B cell (primary cell): ENCODE measurements around the gene CCDC24. TPM values are rescaled to one million over a fixed set of nuclear protein-coding genes. Genes with fewer than 3 reads are reported as not detected.

ENCODE experiments used
- ATAC-seq: fragments of 200-7000 bp; cut with Tn5 transposase; one replicate; pipeline ENCODE4 v1.10.0; 2021; ENCODE audit warnings: low read depth, mild to moderate bottlenecking, moderate number of reproducible peaks, moderate library complexity
- CTCF ChIA-PET: fragments of 350-600 bp; sonication (Branson Sonifier 250); formaldehyde crosslinking; loops from one replicate; lab custom pipeline; 2021; ENCODE audit warnings: antibody characterized with exemption, inconsistent platforms; lab: Charles Lee
- POLR2A ChIA-PET: fragments of 350-600 bp; sonication (Branson Sonifier 250); formaldehyde crosslinking; loops from one replicate; lab custom pipeline; 2021; ENCODE audit warnings: antibody characterized with exemption; lab: Charles Lee
- DNase-seq: peaks from one replicate; pipeline ENCODE4 v3.0.0; 2013
- H2AFZ ChIP-seq: 2 replicates; pipeline ENCODE4 v1.6.1; 2012; ENCODE audit warnings: mild to moderate bottlenecking, low read depth, low read length; ENCODE audit not compliant: insufficient read depth, poor library complexity, severe bottlenecking
- H3K27ac ChIP-seq, 2 donors: 1 replicate in 1 of 2; 2 replicates in 1 of 2; pipeline ENCODE4 v1.5.1; 2012 to 2013; ENCODE audit warnings: low read length in 2 of 2, mild to moderate bottlenecking in 2 of 2, moderate library complexity in 1 of 2
- H3K27me3 ChIP-seq, 4 experiments: fragments of 200-600 bp in 1 of 4; sonication (generic) in 1 of 4; replicated peaks in 1 of 4; 1 replicate in 2 of 4; 2 replicates in 2 of 4; pipeline versions ENCODE4 v1.6.1 to v1.7.0; 2013 to 2016; ENCODE audit warnings: low read length in 3 of 4, mild to moderate bottlenecking in 2 of 4, mixed read lengths in 1 of 4, moderate library complexity in 1 of 4; ENCODE audit not compliant: insufficient read depth in 4 of 4, control insufficient read depth in 3 of 4; ENCODE audit errors: control extremely low read depth in 1 of 4
- H3K36me3 ChIP-seq, 2 experiments: replicated peaks in 1 of 2; 1 replicate in 1 of 2; 2 replicates in 1 of 2; pipeline versions ENCODE4 v1.6.1 to v1.7.1; 2013; ENCODE audit warnings: low read length in 1 of 2; ENCODE audit not compliant: insufficient read depth in 2 of 2, control insufficient read depth in 1 of 2; ENCODE audit errors: control extremely low read depth in 1 of 2, extremely low read depth in 1 of 2
- H3K4me1 ChIP-seq, 2 donors: fragments of 200-600 bp in 1 of 2; sonication (generic) in 1 of 2; 1 replicate in 1 of 2; 2 replicates in 1 of 2; pipeline versions ENCODE4 v1.5.1 to v1.6.1; 2013 to 2017; ENCODE audit warnings: low read length in 2 of 2; ENCODE audit not compliant: control insufficient read depth in 2 of 2, insufficient read depth in 2 of 2
- H3K4me2 ChIP-seq: replicated peaks from 2 replicates; pipeline ENCODE3; 2012; ENCODE audit warnings: mild to moderate bottlenecking, low read depth, low read length; ENCODE audit not compliant: poor library complexity, severe bottlenecking
- H3K4me3 ChIP-seq, 5 experiments: fragments of 200-600 bp in 1 of 5; sonication (generic) in 1 of 5; 1 replicate in 3 of 5; 2 replicates in 2 of 5; pipeline versions ENCODE4 v1.5.1 to v1.7.0; 2011 to 2016; ENCODE audit warnings: low read length in 4 of 5, mild to moderate bottlenecking in 4 of 5, low read depth in 2 of 5, control low read depth in 1 of 5, moderate library complexity in 1 of 5; ENCODE audit not compliant: insufficient read depth in 1 of 5; ENCODE audit errors: control extremely low read depth in 1 of 5, extremely low read depth in 1 of 5
- H3K79me2 ChIP-seq: fragments of 200-600 bp; sonication (generic); one replicate; pipeline ENCODE4 v1.6.0; 2016; ENCODE audit warnings: low read length; ENCODE audit not compliant: control insufficient read depth, insufficient read depth
- H3K9ac ChIP-seq: fragments of 200-600 bp; sonication (generic); 2 replicates; pipeline ENCODE4 v1.6.1; 2017; ENCODE audit warnings: mild to moderate bottlenecking, low read length, moderate library complexity
- H3K9me3 ChIP-seq, 3 donors: one replicate each; pipeline versions ENCODE4 v1.6.1 to v1.7.1; 2013; ENCODE audit warnings: low read length in 2 of 3; ENCODE audit not compliant: control insufficient read depth in 2 of 3, insufficient read depth in 1 of 3; ENCODE audit errors: control extremely low read depth in 1 of 3
- H4K20me1 ChIP-seq: 2 replicates; pipeline ENCODE4 v1.6.0; 2012; ENCODE audit warnings: mild to moderate bottlenecking, low read length; ENCODE audit not compliant: insufficient read depth, control insufficient read depth, poor library complexity, severe bottlenecking
- H3K27ac Mint-ChIP-seq: one replicate; pipeline ENCODE4 v1.8.0; 2021; ENCODE audit warnings: mixed read lengths
- H3K27me3 Mint-ChIP-seq: one replicate; pipeline ENCODE4 v1.8.0; 2021; ENCODE audit warnings: mixed read lengths
- H3K4me1 Mint-ChIP-seq: one replicate; pipeline ENCODE4 v1.8.0; 2021; ENCODE audit warnings: mixed read lengths
- H3K4me3 Mint-ChIP-seq: one replicate; pipeline ENCODE4 v1.8.0; 2021; ENCODE audit warnings: mixed read lengths
- H3K9me3 Mint-ChIP-seq: one replicate; pipeline ENCODE4 v1.8.0; 2022; ENCODE audit warnings: mixed read lengths; ENCODE audit not compliant: insufficient read depth
- EZH2 ChIP-seq: IDR thresholded peaks from 2 replicates; pipeline ENCODE4 v1.6.1; 2012; ENCODE audit warnings: borderline replicate concordance, low read depth, mild to moderate bottlenecking, moderate library complexity, low read length; ENCODE audit not compliant: insufficient read depth, poor library complexity, severe bottlenecking
- WGBS: methylation state at CpG from one replicate; pipeline ENCODE4 v1.1.5; 2013; ENCODE audit warnings: missing lambda C conversion rate; ENCODE audit not compliant: insufficient coverage; 5-methylcytosine and 5-hydroxymethylcytosine counted together
- intact Hi-C: fragments of 100-400 bp; cut with micrococcal nuclease; formaldehyde crosslinking; loops from one replicate; pipeline ENCODE4 v1.10.0; 2022
- polyA plus RNA-seq: library from polyadenylated mRNA; depleted of rRNA; stranded (reverse); fragments of >200 nt; gene quantifications from 2 replicates; pipeline ENCODE4 v1.2.3, GENCODE V29; 2012
- total RNA-seq, 2 donors: library from RNA; stranded (reverse); fragments of 120-200 nt in 1 of 2; gene quantifications; 1 replicate in 1 of 2; 2 replicates in 1 of 2; pipeline versions ENCODE4 v1.2.3 to v1.2.4, GENCODE V29; 2013 to 2022
- TF ChIP-seq, protein P1 (sequence below): fragments of 200-600 bp; IDR thresholded peaks from one replicate; pipeline ENCODE4 v1.8.0; 2022; ENCODE audit warnings: antibody characterized with exemption, mild to moderate bottlenecking

Gene CCDC24
- total and polyA plus RNA-seq, 2 donors (not counting 1 experiment from before 2014, with no cell fraction given), result 10.1 to 18.4 TPM

GRCh38 chr1:44040846-44041245 is 49.4 kb downstream of the CCDC24 start:
- H3K27me3 ChIP-seq, result peaks cover 0 to 4% (median 0%) of the 10 kb centered on the region in 4 experiments
- H3K4me1 ChIP-seq, result no peaks in the 10 kb centered on the region
- H3K27ac ChIP-seq, result no peak overlapping the region
- H3K9ac ChIP-seq, result no peak overlapping the region
- no CpG with 5 or more reads among the region's 4 CpGs for whole genome bisulfite sequencing
- intact Hi-C loops, result no loop called here
- H3K27me3 Mint-ChIP-seq, result peaks cover 11% of the 10 kb centered on the region
- no peak overlapping the region for H2AFZ ChIP-seq
- ChIA-PET CTCF (interaction anchor here (0.5 to 5.9 kb wide), 4 partner anchors 36 to 1195 kb away, joined by 3 to 67 read pairs (median 4); no protein-coding TSS in a partner anchor), POLR2A (no interaction called here)
- no peaks in the 10 kb centered on the region for H3K9me3 ChIP-seq
- no peaks in the 10 kb centered on the region for H3K4me1 Mint-ChIP-seq
- no peaks in the 10 kb centered on the region for H3K79me2 ChIP-seq
- no peaks in the 10 kb centered on the region for H4K20me1 ChIP-seq
- no peaks in the 10 kb centered on the region for H3K36me3 ChIP-seq
- H3K27ac Mint-ChIP-seq, result no peak overlapping the region
- no peak for DNase-seq
- no peak overlapping the region for H3K4me3 Mint-ChIP-seq
- TF ChIP-seq, protein P1, sequence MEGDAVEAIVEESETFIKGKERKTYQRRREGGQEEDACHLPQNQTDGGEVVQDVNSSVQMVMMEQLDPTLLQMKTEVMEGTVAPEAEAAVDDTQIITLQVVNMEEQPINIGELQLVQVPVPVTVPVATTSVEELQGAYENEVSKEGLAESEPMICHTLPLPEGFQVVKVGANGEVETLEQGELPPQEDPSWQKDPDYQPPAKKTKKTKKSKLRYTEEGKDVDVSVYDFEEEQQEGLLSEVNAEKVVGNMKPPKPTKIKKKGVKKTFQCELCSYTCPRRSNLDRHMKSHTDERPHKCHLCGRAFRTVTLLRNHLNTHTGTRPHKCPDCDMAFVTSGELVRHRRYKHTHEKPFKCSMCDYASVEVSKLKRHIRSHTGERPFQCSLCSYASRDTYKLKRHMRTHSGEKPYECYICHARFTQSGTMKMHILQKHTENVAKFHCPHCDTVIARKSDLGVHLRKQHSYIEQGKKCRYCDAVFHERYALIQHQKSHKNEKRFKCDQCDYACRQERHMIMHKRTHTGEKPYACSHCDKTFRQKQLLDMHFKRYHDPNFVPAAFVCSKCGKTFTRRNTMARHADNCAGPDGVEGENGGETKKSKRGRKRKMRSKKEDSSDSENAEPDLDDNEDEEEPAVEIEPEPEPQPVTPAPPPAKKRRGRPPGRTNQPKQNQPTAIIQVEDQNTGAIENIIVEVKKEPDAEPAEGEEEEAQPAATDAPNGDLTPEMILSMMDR, result no peak
- TF ChIP-seq EZH2, result no peak
- H3K9me3 Mint-ChIP-seq, result no peaks in the 10 kb centered on the region
- no peak overlapping the region for H3K4me2 ChIP-seq
- H3K4me3 ChIP-seq, result no peak overlapping the region
- ATAC-seq, result no peak

DNA sequence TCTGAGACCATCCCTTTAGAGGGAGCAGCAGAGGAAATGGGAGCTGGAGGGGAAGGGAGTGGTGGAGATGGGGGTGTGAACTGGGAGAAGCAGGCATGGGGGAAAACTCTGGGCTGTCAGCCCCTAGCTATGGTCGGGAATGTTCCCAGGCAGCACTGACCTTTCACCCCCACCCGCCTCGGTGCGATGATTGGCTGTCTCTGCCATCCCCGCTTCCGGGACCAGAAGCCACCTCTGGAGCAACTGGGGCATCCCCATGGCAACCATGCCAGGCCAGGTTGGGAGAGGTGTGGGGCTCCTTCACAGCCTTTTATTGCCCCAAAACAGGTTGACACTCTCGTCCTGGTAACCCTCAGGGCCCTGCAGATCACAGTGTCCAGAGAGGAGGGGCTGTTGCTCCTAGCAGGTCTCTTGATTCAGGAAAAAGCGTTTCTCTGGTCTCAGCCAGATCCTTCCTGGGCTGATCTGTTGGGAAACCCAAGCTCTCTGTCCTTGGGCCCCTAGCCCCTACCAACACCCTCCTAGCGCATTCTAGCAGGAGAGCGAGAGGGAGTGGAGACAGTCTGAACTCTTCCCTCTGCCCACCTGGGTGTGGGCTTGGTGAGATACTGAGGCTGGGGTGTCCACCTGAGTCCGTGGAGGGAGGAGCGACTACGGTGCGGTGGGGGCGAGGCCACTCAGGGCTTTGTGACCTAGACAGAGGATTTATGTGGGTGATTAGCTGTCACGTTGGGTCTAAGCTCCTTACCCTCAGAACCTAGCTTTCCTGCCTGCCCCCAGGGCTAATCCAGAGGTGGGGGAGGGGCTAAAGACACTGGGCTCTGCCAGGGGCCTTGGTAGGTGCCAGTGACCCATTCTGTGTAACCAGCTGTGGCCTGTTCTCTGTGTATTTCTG is 52.0 kb downstream of the CCDC24 start:
- ATAC-seq (no peak), DNase-seq (no peak)
- Histone ChIP-seq H4K20me1 (no peaks in the 10 kb centered on the region), H3K9me3 (no peaks in the 10 kb centered on the region), H3K4me1 (peaks cover 0 to 3% of the 10 kb centered on the region in 2 donors), H3K36me3 (no peaks in the 10 kb centered on the region), H3K4me2 (no peak overlapping the region), H3K9ac (no peak overlapping the region), H3K79me2 (no peaks in the 10 kb centered on the region), H3K27ac (no peak overlapping the region), H3K27me3 (peaks cover 0 to 11% (median 0%) of the 10 kb centered on the region in 4 experiments), H2AFZ (no peak overlapping the region), H3K4me3 (no peak overlapping the region)
- WGBS, result 93% methylated on average over 14 of the region's 16 CpGs
- Mint-ChIP-seq H3K27ac (no peak overlapping the region), H3K4me1 (peaks cover 6% of the 10 kb centered on the region), H3K4me3 (no peak overlapping the region), H3K9me3 (no peaks in the 10 kb centered on the region), H3K27me3 (peaks cover 22% of the 10 kb centered on the region)
- ChIA-PET CTCF (interaction anchor here (1.7 to 5.9 kb wide), 3 partner anchors 39 to 514 kb away, joined by 5 to 67 read pairs (median 11); no protein-coding TSS in a partner anchor), POLR2A (no interaction called here)
- intact Hi-C loops, result no loop called here
- TF ChIP-seq, protein P1, result no peak
- no peak for TF ChIP-seq EZH2
